Common myeloid progenitor, CD34-positive (primary cell): ENCODE measurements around the gene CREG1.

Experiments used
- CTCF ChIA-PET: fragments of 350-600 bp; sonication (Branson Sonifier 250); formaldehyde crosslinking; loops from one replicate; lab custom pipeline; 2021; ENCODE audit warnings: antibody characterized with exemption; lab: Charles Lee
- POLR2A ChIA-PET: fragments of 350-600 bp; sonication (Branson Sonifier 250); formaldehyde crosslinking; loops from one replicate; lab custom pipeline; 2021; ENCODE audit warnings: antibody characterized with exemption; lab: Charles Lee
- DNase-seq, 3 donors: peaks; one replicate each; pipeline versions ENCODE4 v3.0.0 to v3.0.0-alpha.2; 2013
- H3K27ac ChIP-seq, 2 experiments: 1 replicate in 1 of 2; 2 replicates in 1 of 2; pipeline ENCODE4 v1.7.0; 2013; ENCODE audit warnings: inconsistent platforms in 2 of 2, low read length in 2 of 2, mild to moderate bottlenecking in 2 of 2, low read depth in 1 of 2, moderate library complexity in 1 of 2; ENCODE audit not compliant: severe bottlenecking in 2 of 2, insufficient read depth in 1 of 2, poor library complexity in 1 of 2
- H3K27me3 ChIP-seq, 5 experiments: replicated peaks in 2 of 5; 1 replicate in 3 of 5; 2 replicates in 2 of 5; pipeline versions ENCODE4 v1.6.1 to v1.7.0; 2013; ENCODE audit warnings: low read length in 4 of 5, mild to moderate bottlenecking in 2 of 5, moderate library complexity in 2 of 5, inconsistent platforms in 1 of 5; ENCODE audit not compliant: insufficient read depth in 5 of 5, control insufficient read depth in 4 of 5
- H3K36me3 ChIP-seq, 4 experiments: 1 replicate in 2 of 4; 2 replicates in 2 of 4; pipeline versions ENCODE4 v1.6.1 to v1.7.0; 2013; ENCODE audit warnings: low read length in 3 of 4, control low read depth in 1 of 4, mild to moderate bottlenecking in 1 of 4; ENCODE audit not compliant: control insufficient read depth in 4 of 4, insufficient read depth in 4 of 4
- H3K4me1 ChIP-seq, 4 experiments: 1 replicate in 3 of 4; 2 replicates in 1 of 4; pipeline versions ENCODE4 v1.6.1 to v1.7.1; 2013; ENCODE audit warnings: low read length in 3 of 4, mild to moderate bottlenecking in 3 of 4, control low read depth in 1 of 4, inconsistent platforms in 1 of 4, moderate library complexity in 1 of 4; ENCODE audit not compliant: control insufficient read depth in 4 of 4, insufficient read depth in 4 of 4; ENCODE audit errors: control extremely low read depth in 1 of 4
- H3K4me3 ChIP-seq, 7 experiments: 1 replicate in 4 of 7; 2 replicates in 3 of 7; pipeline versions ENCODE4 v1.5.1 to v1.7.0; 2013; ENCODE audit warnings: mild to moderate bottlenecking in 7 of 7, low read length in 6 of 7, moderate library complexity in 6 of 7, inconsistent platforms in 2 of 7, low read depth in 2 of 7, control low read depth in 1 of 7; ENCODE audit not compliant: insufficient read depth in 4 of 7, control insufficient read depth in 1 of 7; ENCODE audit errors: extremely low read depth in 1 of 7
- H3K9me3 ChIP-seq, 5 experiments: 1 replicate in 4 of 5; 2 replicates in 1 of 5; pipeline versions ENCODE4 v1.6.1 to v1.7.1; 2013; ENCODE audit warnings: low read length in 4 of 5, mild to moderate bottlenecking in 2 of 5, inconsistent platforms in 1 of 5, low read depth in 1 of 5, moderate library complexity in 1 of 5; ENCODE audit not compliant: control insufficient read depth in 4 of 5, insufficient read depth in 2 of 5; ENCODE audit errors: control extremely low read depth in 1 of 5
- WGBS: methylation state at CpG from one replicate; pipeline ENCODE4 v1.1.5; 2013; ENCODE audit not compliant: insufficient coverage; 5-methylcytosine and 5-hydroxymethylcytosine counted together

CREG1 gene

DNA sequence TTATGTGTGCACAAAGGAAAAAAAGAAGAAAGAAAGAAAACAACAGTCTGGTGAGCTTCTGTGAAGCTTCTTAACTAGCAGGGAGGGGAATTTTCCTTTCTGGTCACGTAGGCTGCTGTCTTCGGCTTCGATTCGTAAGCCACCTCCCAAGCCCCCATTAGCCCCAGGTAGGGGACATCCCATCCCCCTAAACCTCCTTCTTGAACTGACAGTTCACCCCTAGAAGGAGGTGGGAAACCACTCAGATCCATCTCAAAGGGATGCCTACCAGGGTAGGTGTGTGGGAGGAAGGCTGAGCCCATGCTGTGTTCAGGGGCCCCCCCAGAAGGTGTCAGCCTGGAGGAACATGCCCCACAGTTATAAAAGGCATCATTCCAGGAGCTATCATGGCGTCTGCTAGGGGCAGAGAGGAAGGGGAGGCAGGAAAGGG, 61.1 kb downstream of the CREG1 start:
- WGBS: no CpG with 5 or more reads among the region's 5 CpGs
- H3K27me3 ChIP-seq: peaks cover 0 to 6% (median 0%) of the 10 kb centered on the region in 5 experiments
- H3K27ac ChIP-seq: no peak overlapping the region
- no peak for DNase-seq
- H3K4me1 ChIP-seq: peaks cover 0 to 9% (median 0%) of the 10 kb centered on the region in 4 experiments
- ChIA-PET CTCF (interaction anchor here (1.6 kb wide), 2 partner anchors 41 to 42 kb away, joined by 4 read pairs; no protein-coding TSS in a partner anchor), POLR2A (interaction anchor here (0.7 kb wide), 1 partner anchor 36 kb away, joined by 3 read pairs; no protein-coding TSS in a partner anchor)
- H3K9me3 ChIP-seq: no peaks in the 10 kb centered on the region
- no peaks in the 10 kb centered on the region for H3K36me3 ChIP-seq
- no peak overlapping the region for H3K4me3 ChIP-seq

GRCh38 chr1:167491586-167492461, 61.7 kb downstream of the CREG1 start:
- ChIA-PET POLR2A (interaction anchor here (0.7 kb wide), 1 partner anchor 35 kb away, joined by 3 read pairs; no protein-coding TSS in a partner anchor), CTCF (interaction anchor here (1.6 kb wide), 1 partner anchor 41 kb away, joined by 4 read pairs; no protein-coding TSS in a partner anchor)
- Histone ChIP-seq H3K4me3 (no peak overlapping the region), H3K27ac (no peak overlapping the region), H3K27me3 (peaks cover 0 to 6% (median 0%) of the 10 kb centered on the region in 5 experiments), H3K9me3 (no peaks in the 10 kb centered on the region), H3K36me3 (no peaks in the 10 kb centered on the region), H3K4me1 (peaks cover 0 to 9% (median 0%) of the 10 kb centered on the region in 4 experiments)
- 83% methylated on average over 6 of the region's 12 CpGs for WGBS
- no peak for DNase-seq
